H1 (cell line): ENCODE measurements around the gene TCEANC. TPM values are rescaled to one million over a fixed set of nuclear protein-coding genes. Genes with fewer than 3 reads are reported as not detected.

Experiments
- CTCF ChIA-PET: fragments of 300-600 bp; sonication (Branson Sonifier 250); formaldehyde crosslinking; loops from one replicate; lab custom pipeline; 2021; ENCODE audit not compliant: partially characterized antibody; lab: Charles Lee
- POLR2A ChIA-PET: fragments of 300-600 bp; sonication (Branson Sonifier 250); formaldehyde crosslinking; loops from one replicate; lab custom pipeline; 2021; ENCODE audit warnings: inconsistent platforms; ENCODE audit not compliant: partially characterized antibody; lab: Charles Lee
- DNase-seq, 2 experiments: peaks; one replicate each; pipeline versions ENCODE4 v3.0.0 to v3.0.0-alpha.2; 2010 to 2022; ENCODE audit warnings: low spot score in 2 of 2, low read depth in 1 of 2, mixed read lengths in 1 of 2
- FAIRE-seq: peaks from 2 replicates; lab custom pipeline; 2011; peaks lifted over from hg19 to GRCh38; lab: Jason Lieb, UNC
- H2AFZ ChIP-seq: 2 replicates; pipeline ENCODE4 v1.8.1; 2012; ENCODE audit warnings: low read length, inconsistent platforms
- H2AK5ac ChIP-seq: 2 replicates; pipeline ENCODE4 v1.6.1; 2013; ENCODE audit warnings: low read depth, low read length
- H2BK120ac ChIP-seq: replicated peaks from 2 replicates; pipeline ENCODE3; 2013; ENCODE audit warnings: low read depth, low read length, inconsistent platforms
- H2BK12ac ChIP-seq: 2 replicates; pipeline ENCODE4 v1.6.1; 2013; ENCODE audit warnings: low read depth, low read length
- H2BK15ac ChIP-seq: 2 replicates; pipeline ENCODE4 v1.6.1; 2013; ENCODE audit warnings: low read length
- H2BK20ac ChIP-seq: 2 replicates; pipeline ENCODE4 v1.6.1; 2013; ENCODE audit warnings: low read length
- H2BK5ac ChIP-seq: 2 replicates; pipeline ENCODE4 v1.6.1; 2013; ENCODE audit warnings: low read depth, low read length
- H3K14ac ChIP-seq: 2 replicates; pipeline ENCODE4 v1.6.1; 2013; ENCODE audit warnings: inconsistent platforms; ENCODE audit not compliant: insufficient read length
- H3K18ac ChIP-seq: 2 replicates; pipeline ENCODE4 v1.6.1; 2013; ENCODE audit warnings: low read length; ENCODE audit errors: extremely low read depth
- H3K23ac ChIP-seq: 2 replicates; pipeline ENCODE4 v1.6.1; 2013; ENCODE audit warnings: inconsistent platforms; ENCODE audit not compliant: insufficient read length
- H3K23me2 ChIP-seq: 2 replicates; pipeline ENCODE4 v1.6.1; 2013; ENCODE audit warnings: low read depth, low read length
- H3K27ac ChIP-seq: 2 replicates; pipeline ENCODE4 v1.6.1; 2011; ENCODE audit warnings: low read depth, low read length, inconsistent platforms
- H3K27me3 ChIP-seq, 4 experiments: replicated peaks in 1 of 4; 1 replicate in 1 of 4; 2 replicates in 3 of 4; pipeline versions ENCODE4 v1.6.1 to v1.8.1; 2011 to 2013; ENCODE audit warnings: low read length in 3 of 4, mild to moderate bottlenecking in 3 of 4, inconsistent platforms in 2 of 4, mixed read lengths in 2 of 4, moderate library complexity in 1 of 4; ENCODE audit not compliant: control insufficient read depth in 3 of 4, insufficient read depth in 3 of 4; ENCODE audit errors: extremely low read depth in 1 of 4
- H3K36me3 ChIP-seq, 4 experiments: 2 replicates each; pipeline versions ENCODE4 v1.6.1 to v1.8.1; 2011 to 2013; ENCODE audit warnings: mild to moderate bottlenecking in 4 of 4, low read length in 3 of 4, moderate library complexity in 2 of 4, control low read depth in 1 of 4, inconsistent platforms in 1 of 4; ENCODE audit not compliant: insufficient read depth in 4 of 4, control insufficient read depth in 2 of 4
- H3K4ac ChIP-seq: replicated peaks from 2 replicates; pipeline ENCODE3; 2013; ENCODE audit warnings: low read length, low read depth, mixed read lengths, inconsistent platforms; ENCODE audit not compliant: insufficient read length
- H3K4me1 ChIP-seq, 4 experiments: replicated peaks in 1 of 4; 1 replicate in 1 of 4; 2 replicates in 3 of 4; pipeline versions ENCODE4 v1.6.1 to v1.8.1; 2011 to 2013; ENCODE audit warnings: low read length in 3 of 4, inconsistent platforms in 2 of 4, mixed read lengths in 1 of 4; ENCODE audit not compliant: insufficient read depth in 4 of 4, control insufficient read depth in 3 of 4
- H3K4me2 ChIP-seq, 2 experiments: 2 replicates each; pipeline versions ENCODE4 v1.6.1 to v1.8.1; 2011 to 2013; ENCODE audit warnings: low read depth in 2 of 2, low read length in 2 of 2, control low read depth in 1 of 2, inconsistent platforms in 1 of 2, mild to moderate bottlenecking in 1 of 2; ENCODE audit not compliant: insufficient read depth in 1 of 2
- H3K4me3 ChIP-seq, 4 experiments: fragments of 200-600, 300-600 bp in 1 of 4; sonication (generic), shearing (Covaris generic), sonication (Bioruptor Twin) in 1 of 4; 2 replicates each; pipeline versions ENCODE4 v1.5.1 to v1.8.1; 2011 to 2016; ENCODE audit warnings: low read length in 4 of 4, low read depth in 3 of 4, control low read depth in 2 of 4, inconsistent platforms in 2 of 4, mild to moderate bottlenecking in 2 of 4, mixed read lengths in 1 of 4, moderate library complexity in 1 of 4; ENCODE audit not compliant: insufficient read depth in 2 of 4; ENCODE audit errors: extremely low read depth in 1 of 4
- H3K56ac ChIP-seq: replicated peaks from 2 replicates; pipeline ENCODE3; 2013; ENCODE audit warnings: low read depth, mild to moderate bottlenecking, mixed read lengths, low read length, inconsistent platforms; ENCODE audit not compliant: insufficient read length
- H3K79me1 ChIP-seq: 2 replicates; pipeline ENCODE4 v1.6.1; 2013; ENCODE audit warnings: low read depth, low read length, control low read depth
- H3K79me2 ChIP-seq, 2 experiments: 2 replicates each; pipeline versions ENCODE4 v1.6.1 to v1.8.1; 2012 to 2013; ENCODE audit warnings: low read length in 2 of 2, mild to moderate bottlenecking in 2 of 2, inconsistent platforms in 1 of 2; ENCODE audit not compliant: insufficient read depth in 2 of 2, control insufficient read depth in 1 of 2
- H3K9ac ChIP-seq, 4 experiments: replicated peaks in 1 of 4; 1 replicate in 1 of 4; 2 replicates in 3 of 4; pipeline versions ENCODE4 v1.6.1 to v1.8.1; 2011 to 2013; ENCODE audit warnings: low read depth in 3 of 4, low read length in 3 of 4, control low read depth in 2 of 4, mild to moderate bottlenecking in 2 of 4, moderate library complexity in 2 of 4, inconsistent platforms in 1 of 4; ENCODE audit errors: extremely low read depth in 1 of 4
- H3K9me3 ChIP-seq, 2 experiments: 2 replicates each; pipeline versions ENCODE4 v1.6.1 to v1.8.1; 2012 to 2013; ENCODE audit warnings: mild to moderate bottlenecking in 2 of 2, moderate library complexity in 2 of 2, control low read depth in 1 of 2, inconsistent platforms in 1 of 2, low read depth in 1 of 2, low read length in 1 of 2, mixed read lengths in 1 of 2; ENCODE audit not compliant: insufficient read depth in 2 of 2
- H4K20me1 ChIP-seq, 2 experiments: replicated peaks in 1 of 2; 2 replicates each; pipeline versions ENCODE3 to v1.8.1; 2011 to 2013; ENCODE audit warnings: inconsistent platforms in 2 of 2, low read length in 2 of 2, mild to moderate bottlenecking in 1 of 2; ENCODE audit not compliant: insufficient read depth in 2 of 2, control insufficient read depth in 1 of 2
- H4K5ac ChIP-seq: 2 replicates; pipeline ENCODE4 v1.6.1; 2013; ENCODE audit warnings: low read length, low read depth, mixed read lengths, inconsistent platforms; ENCODE audit not compliant: insufficient read length
- H4K8ac ChIP-seq: 2 replicates; pipeline ENCODE4 v1.8.0; 2013; ENCODE audit warnings: mild to moderate bottlenecking, moderate library complexity, low read length, inconsistent platforms; ENCODE audit not compliant: insufficient read depth; ENCODE audit errors: extremely low read depth
- H4K91ac ChIP-seq: replicated peaks from 2 replicates; pipeline ENCODE3; 2013; ENCODE audit warnings: low read length, mixed read lengths, inconsistent platforms; ENCODE audit not compliant: insufficient read length
- BACH1 ChIP-seq: IDR thresholded peaks from 2 replicates; pipeline ENCODE4 v1.6.1; 2012; ENCODE audit warnings: low read length, improper control_type of control experiment
- CTBP2 ChIP-seq: IDR thresholded peaks from 2 replicates; pipeline ENCODE4 v1.7.0; 2011; ENCODE audit warnings: borderline replicate concordance, mild to moderate bottlenecking, moderate library complexity, mixed read lengths, low read length; ENCODE audit not compliant: insufficient read depth, insufficient read length
- HDAC2 ChIP-seq, 2 experiments: fragments of 300-600 bp in 1 of 2; sonication (generic) in 1 of 2; IDR thresholded peaks; 2 replicates each; pipeline ENCODE4 v1.6.1; 2011 to 2012; ENCODE audit warnings: low read depth in 2 of 2, low read length in 2 of 2, mild to moderate bottlenecking in 2 of 2, moderate library complexity in 2 of 2, borderline replicate concordance in 1 of 2, inconsistent platforms in 1 of 2
- JUN ChIP-seq: IDR thresholded peaks from 2 replicates; pipeline ENCODE4 v1.6.1; 2011; ENCODE audit warnings: low read depth, mild to moderate bottlenecking, improper control_type of control experiment, low read length
- NRF1 ChIP-seq: IDR thresholded peaks from 2 replicates; pipeline ENCODE4 v1.6.1; 2011; ENCODE audit warnings: mild to moderate bottlenecking, low read depth, low read length, improper control_type of control experiment
- POLR2AphosphoS5 ChIP-seq: IDR thresholded peaks from 2 replicates; pipeline ENCODE4 v1.6.1; 2011; ENCODE audit warnings: low read depth, low read length
- POU5F1 ChIP-seq: IDR thresholded peaks from 2 replicates; pipeline ENCODE4 v1.6.1; 2011; ENCODE audit warnings: low read depth, mild to moderate bottlenecking, low read length, moderate library complexity
- RAD21 ChIP-seq, 2 experiments: IDR thresholded peaks in 1 of 2; conservative IDR thresholded peaks in 1 of 2; 2 replicates each; pipeline ENCODE4 v1.6.1; 2011; ENCODE audit warnings: low read depth in 2 of 2, low read length in 2 of 2, improper control_type of control experiment in 1 of 2, inconsistent platforms in 1 of 2, mild to moderate bottlenecking in 1 of 2, moderate library complexity in 1 of 2
- SP1 ChIP-seq: IDR thresholded peaks from 2 replicates; pipeline ENCODE4 v1.6.1; 2011; ENCODE audit warnings: low read depth, low read length
- TAF7 ChIP-seq: optimal IDR thresholded peaks from 2 replicates; pipeline ENCODE3; 2011; ENCODE audit warnings: low read depth, mild to moderate bottlenecking, inconsistent platforms, low read length, moderate library complexity, borderline replicate concordance
- TBP ChIP-seq: IDR thresholded peaks from 2 replicates; pipeline ENCODE4 v1.6.1; 2011; ENCODE audit warnings: low read depth, low read length, improper control_type of control experiment
- WGBS, 2 experiments: shearing (Covaris generic) in 1 of 2; methylation state at CpG; one replicate each; pipeline versions ENCODE4 v1.1.6 to v1.1.7; 2013 to 2015; ENCODE audit warnings: low lambda C conversion rate in 2 of 2, mixed read lengths in 2 of 2, inconsistent platforms in 1 of 2, low coverage in 1 of 2, missing lambda C conversion rate in 1 of 2; ENCODE audit not compliant: insufficient replicate concordance in 2 of 2, insufficient coverage in 1 of 2, insufficient read length in 1 of 2; ENCODE audit errors: extremely low coverage in 1 of 2, missing lambda C conversion rate in 1 of 2; 5-methylcytosine and 5-hydroxymethylcytosine counted together
- polyA plus RNA-seq, 7 experiments: library from polyadenylated mRNA; depleted of rRNA in 3 of 7; stranded (reverse) in 5 of 7; unstranded in 2 of 7; fragments of >200 nt in 5 of 7; fragments of 200-250 nt in 2 of 7; gene quantifications; 1 replicate in 5 of 7; 2 replicates in 1 of 7; 4 replicates in 1 of 7; pipeline versions ENCODE4 v1.2.1 to v1.2.3, GENCODE V29; 2011 to 2013; ENCODE audit warnings: missing spikeins in 2 of 7, mixed read lengths in 2 of 7
- total RNA-seq: library from RNA; stranded (reverse); fragmentation: NEBNext Ultra II Directional; extraction: Animal tissue kit (Norgen Biotek cat#: 25700); gene quantifications from 2 replicates; pipeline ENCODE4 v1.2.1, GENCODE V29; 2021
- TF ChIP-seq, protein P1 (sequence below): IDR thresholded peaks from 2 replicates; pipeline ENCODE4 v1.6.1; 2012; ENCODE audit warnings: inconsistent platforms

The TCEANC gene
- total and polyA plus RNA-seq, 2 of the 8 experiments (the other 6 are each of a cell fraction or from before 2014, with no cell fraction given): 0.88 to 2.0 TPM

- peak overlapping the region; percentile 73 for H4K91ac ChIP-seq
- no peak overlapping the region for H2BK20ac ChIP-seq
- H3K9me3 ChIP-seq: no peaks in the 10 kb centered on the region
- no peaks in the 10 kb centered on the region for H3K27me3 ChIP-seq
- H3K4ac ChIP-seq: no peak overlapping the region
- no peak overlapping the region for H3K27ac ChIP-seq
- H3K79me1 ChIP-seq: no peaks in the 10 kb centered on the region
- H4K20me1 ChIP-seq: no peaks in the 10 kb centered on the region
- H3K4me3 ChIP-seq: no peak overlapping the region
- CTCF ChIA-PET: interaction anchor here (0.6 to 5.1 kb wide), 26 partner anchors 10 to 183 kb away, joined by 3 to 58 read pairs (median 4); no protein-coding TSS in a partner anchor
- H3K36me3 ChIP-seq: no peaks in the 10 kb centered on the region
- no peak overlapping the region; the same call in 1 of the 2 replicates for H3K18ac ChIP-seq
- no peak overlapping the region for H3K14ac ChIP-seq
- FAIRE-seq (peak; percentile 72), DNase-seq (no peak)
- no peak overlapping the region for H3K56ac ChIP-seq
- no peak overlapping the region for H3K23ac ChIP-seq
- H3K9ac ChIP-seq: no peak overlapping the region
- no peak overlapping the region for H4K5ac ChIP-seq
- no peak overlapping the region for H3K4me2 ChIP-seq
- no peaks in the 10 kb centered on the region for H3K79me2 ChIP-seq
- H2BK15ac ChIP-seq: no peak overlapping the region
- WGBS, 2 experiments: 75% methylated on average over 9 of the region's 9 CpGs; no CpG with 5 or more reads in 1 of the 2 experiments
- H4K8ac ChIP-seq: peak overlapping the region; percentile 79
- peaks cover 0 to 3% (median 0%) of the 10 kb centered on the region in 4 experiments; a peak in 1 of 7 replicates for H3K4me1 ChIP-seq
- no peak overlapping the region for H2BK5ac ChIP-seq
- POLR2A ChIA-PET: interaction anchor here (0.9 kb wide), 1 partner anchor 8 kb away, joined by 3 read pairs; the partner anchor contains the start of gene TCEANC
- no peak overlapping the region for H2BK120ac ChIP-seq
- 0 out of 2 replicates have a peak, but pooled peaks cover 2% of the 10 kb centered on the region for H3K23me2 ChIP-seq
- H2BK12ac ChIP-seq: peak overlapping the region; percentile 87
- H2AFZ ChIP-seq: no peak overlapping the region; the same call in 1 of the 2 replicates
- no peak overlapping the region for H2AK5ac ChIP-seq
- no peak for TF ChIP-seq CTBP2
- TF ChIP-seq HDAC2 (IDR thresholded peaks at IDR 0.05; ENCODE audit: borderline replicate concordance in 1 of 2, low read depth in 2 of 2, low read length in 2 of 2): no peak
- TF ChIP-seq TAF7: no peak
- no peak for TF ChIP-seq TBP
- TF ChIP-seq JUN: no peak
- no peak for TF ChIP-seq POU5F1
- no peak for TF ChIP-seq NRF1
- TF ChIP-seq POLR2AphosphoS5: no peak
- no peak for TF ChIP-seq RAD21 (IDR thresholded peaks at IDR 0.05 in 1 of 2, conservative IDR thresholded peaks at IDR 0.05 in 1 of 2; ENCODE audit: low read depth in 2 of 2, low read length in 2 of 2)
- TF ChIP-seq, protein P1, sequence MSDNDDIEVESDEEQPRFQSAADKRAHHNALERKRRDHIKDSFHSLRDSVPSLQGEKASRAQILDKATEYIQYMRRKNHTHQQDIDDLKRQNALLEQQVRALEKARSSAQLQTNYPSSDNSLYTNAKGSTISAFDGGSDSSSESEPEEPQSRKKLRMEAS: no peak
- no peak for TF ChIP-seq SP1
- TF ChIP-seq BACH1: no peak
These were observed 7.3 kb upstream of the TCEANC start for GRCh38 chrX:13645464-13646153.
